ENCODE results near the gene SREBF2.
A peak's percentile ranks its signal among the peaks of the same experiment; 100 is the strongest.

The SREBF2 gene

GRCh38 chr22:41914611-41915034 is 81.7 kb downstream of the SREBF2 start:
- no peak for DNase-seq (ENCODE audit: low read depth in 1 of 2, low spot score in 1 of 2)
- Histone ChIP-seq H3K4me3 (replicated peaks; ENCODE audit: insufficient read depth, low read length) (peak overlapping the region; percentile 10; the same call in 1 of the 2 replicates), H3K27ac (replicated peaks) (no peak overlapping the region), H3K27me3 (ENCODE audit: insufficient read depth, poor library complexity, severe bottlenecking) (peaks cover 65% of the 10 kb centered on the region)
- TF ChIP-seq SPI1 (IDR thresholded peaks at IDR 0.05; ENCODE audit: borderline replicate concordance, low read depth) (no peak), GABPA (IDR thresholded peaks at IDR 0.05; ENCODE audit: low read depth) (no peak), CTCF (IDR thresholded peaks at IDR 0.05; ENCODE audit: insufficient read depth, low read length) (no peak), POLR2AphosphoS5 (IDR thresholded peaks at IDR 0.05; ENCODE audit: low read depth) (no peak), REST (IDR thresholded peaks at IDR 0.05; ENCODE audit: insufficient replicate concordance, low read depth) (no peak)

- peaks cover 64% of the 10 kb centered on the region for H3K27me3 ChIP-seq (ENCODE audit: insufficient read depth, poor library complexity, severe bottlenecking)
- peak in 1 of 2 experiments; percentile 20 for DNase-seq (ENCODE audit: low read depth in 1 of 2, low spot score in 1 of 2)
- H3K4me3 ChIP-seq (replicated peaks; ENCODE audit: insufficient read depth, low read length) = peak within 1 kb of the TSS; percentile 10; the same call in 1 of the 2 replicates
- H3K27ac ChIP-seq (replicated peaks) = no peak within 1 kb of the TSS
- TF ChIP-seq POLR2AphosphoS5 (IDR thresholded peaks at IDR 0.05; ENCODE audit: low read depth) (no peak), SPI1 (IDR thresholded peaks at IDR 0.05; ENCODE audit: borderline replicate concordance, low read depth) (no peak), REST (IDR thresholded peaks at IDR 0.05; ENCODE audit: insufficient replicate concordance, low read depth) (no peak), CTCF (IDR thresholded peaks at IDR 0.05; ENCODE audit: insufficient read depth, low read length) (no peak), GABPA (IDR thresholded peaks at IDR 0.05; ENCODE audit: low read depth) (no peak)
These were observed 82.3 kb downstream of the SREBF2 start, which contains the start of gene SHISA8 for GRCh38 chr22:41915035-41915785. TSS of gene SHISA8 (minus strand) at chr22:41915074. CDS start at chr22:41914667, 407 bp downstream.

- no peak for DNase-seq (ENCODE audit: low read depth in 1 of 2, low spot score in 1 of 2)
- no peak overlapping the region for H3K4me3 ChIP-seq (replicated peaks; ENCODE audit: insufficient read depth, low read length)
- TF ChIP-seq CTCF (IDR thresholded peaks at IDR 0.05; ENCODE audit: insufficient read depth, low read length) (no peak), GABPA (IDR thresholded peaks at IDR 0.05; ENCODE audit: low read depth) (no peak), SPI1 (IDR thresholded peaks at IDR 0.05; ENCODE audit: borderline replicate concordance, low read depth) (no peak), POLR2AphosphoS5 (IDR thresholded peaks at IDR 0.05; ENCODE audit: low read depth) (no peak)
- H3K27ac ChIP-seq (replicated peaks) = no peak overlapping the region
- peaks cover 59% of the 10 kb centered on the region for H3K27me3 ChIP-seq (ENCODE audit: insufficient read depth, poor library complexity, severe bottlenecking)
These were observed 83.0 kb downstream of the SREBF2 start for GRCh38 chr22:41915786-41916493.

Measured in HL-60 (cell line).